ENCODE measurements around the gene PTCH1.
A peak's percentile ranks its signal among the peaks of the same experiment; 100 is the strongest.

The PTCH1 gene

GRCh38 chr9:95516734-95517558, at the start of gene PTCH1:
PTCH1 (minus strand) TSS chr9:95516971.
- DNase-seq = peak; percentile 66 to 67

DNA sequence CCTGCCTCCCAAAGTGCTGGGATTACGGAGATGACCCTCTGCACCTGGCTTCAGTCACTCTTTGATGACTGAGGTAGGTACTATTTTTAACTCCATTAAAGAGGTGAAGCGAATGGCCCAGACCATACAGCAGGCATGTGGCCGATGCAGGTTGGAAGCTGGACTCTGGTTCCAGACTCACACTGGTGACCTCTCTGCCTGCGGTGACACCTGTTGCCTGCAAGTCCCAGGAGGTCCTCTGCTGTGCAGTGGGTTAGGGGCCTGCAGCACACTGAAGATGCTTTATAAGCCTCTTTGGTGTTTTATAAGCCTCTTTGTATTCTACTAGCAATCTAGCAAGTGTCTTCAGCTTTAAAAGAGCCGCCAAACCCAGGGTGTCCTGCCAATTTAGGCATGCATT, 49.2 kb upstream of the PTCH1 start:
- DNase-seq = no peak

DNA sequence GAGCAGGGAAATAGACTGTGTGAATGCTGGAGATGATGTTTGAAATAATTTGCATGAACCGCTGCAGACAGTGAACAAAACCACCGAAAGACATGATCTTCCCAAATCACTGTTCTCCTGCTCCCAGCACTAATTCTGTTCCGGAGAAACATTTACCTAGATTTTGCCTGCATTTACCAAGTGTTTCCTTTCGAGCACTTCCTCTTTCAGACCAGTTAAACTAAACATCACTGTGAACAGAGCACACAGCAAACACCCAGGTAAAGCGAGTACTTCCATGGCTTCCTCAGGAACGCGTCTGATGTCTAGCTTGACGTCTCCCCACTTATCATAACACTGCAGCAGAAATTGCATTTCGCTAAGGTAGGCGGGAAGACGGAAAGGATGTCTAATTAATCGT, 45.1 kb upstream of the PTCH1 start:
- no peak for DNase-seq

GRCh38 chr9:95557142-95557541, 40.4 kb upstream of the PTCH1 start:
- no peak for DNase-seq

DNA sequence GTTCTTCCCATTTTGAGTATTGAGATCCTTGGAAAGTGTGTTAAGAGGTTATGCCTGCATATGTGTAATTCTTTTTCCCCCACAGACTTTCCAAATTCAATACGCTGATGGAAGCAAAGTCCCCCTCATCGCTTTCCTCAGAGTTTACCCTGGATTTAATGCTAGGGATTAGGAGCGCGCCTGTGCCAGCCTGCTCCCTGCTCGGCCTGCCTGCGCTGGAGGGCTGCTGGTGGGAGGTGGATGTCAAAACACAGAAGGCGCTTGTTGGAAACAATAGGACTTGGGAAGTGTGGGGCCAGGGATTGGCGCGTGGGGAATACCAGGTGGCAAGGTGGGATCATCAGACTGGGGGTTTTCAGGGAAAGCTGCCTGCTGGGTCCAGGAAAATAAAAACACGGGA, 39.8 kb upstream of the PTCH1 start:
- DNase-seq = no peak

DNA sequence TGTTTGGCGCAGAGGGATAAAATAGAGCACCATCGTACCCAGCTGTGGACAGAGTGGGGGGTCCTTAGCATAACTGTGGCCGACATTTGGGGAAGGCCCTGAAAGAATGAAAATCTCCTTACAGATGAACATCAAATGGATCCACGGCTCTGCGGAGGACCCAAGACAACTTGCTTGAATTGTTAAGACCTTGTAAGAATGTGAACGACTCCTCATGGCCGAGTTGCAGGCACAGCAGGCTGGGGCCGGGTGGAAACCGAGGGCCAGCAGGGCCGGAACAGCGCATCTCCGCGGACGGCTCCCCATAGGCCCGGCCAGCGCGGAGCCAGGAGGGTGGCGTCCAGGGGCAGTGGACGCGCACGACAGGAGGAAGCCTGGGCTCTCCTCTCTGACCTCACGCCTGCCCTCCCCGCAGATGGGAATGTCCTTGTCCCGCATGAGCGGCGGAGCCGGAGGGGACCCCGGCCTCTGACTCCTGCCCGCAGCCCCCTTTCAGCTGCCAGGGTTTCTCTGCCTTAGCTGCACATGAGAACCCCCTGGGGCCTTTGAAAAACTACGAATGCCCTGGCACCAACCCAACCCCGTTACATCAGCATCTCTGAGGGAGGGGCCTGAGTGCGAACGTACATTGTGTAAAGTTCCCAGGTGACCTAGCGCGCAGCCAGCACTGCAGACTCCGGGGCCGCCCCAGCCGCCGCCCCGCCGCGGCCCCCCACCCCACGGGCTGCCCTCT, 36.2 kb upstream of the PTCH1 start:
- peak in 1 of 2 experiments; percentile 40 for DNase-seq

GRCh38 chr9:95552255-95552654, 35.5 kb upstream of the PTCH1 start:
- no peak for DNase-seq

- no peak for DNase-seq
Measured at GRCh38 chr9:95551406-95551805, 34.6 kb upstream of the PTCH1 start.

- no peak for DNase-seq
Measured at GRCh38 chr9:95545831-95546567, 29.2 kb upstream of the PTCH1 start.

DNA sequence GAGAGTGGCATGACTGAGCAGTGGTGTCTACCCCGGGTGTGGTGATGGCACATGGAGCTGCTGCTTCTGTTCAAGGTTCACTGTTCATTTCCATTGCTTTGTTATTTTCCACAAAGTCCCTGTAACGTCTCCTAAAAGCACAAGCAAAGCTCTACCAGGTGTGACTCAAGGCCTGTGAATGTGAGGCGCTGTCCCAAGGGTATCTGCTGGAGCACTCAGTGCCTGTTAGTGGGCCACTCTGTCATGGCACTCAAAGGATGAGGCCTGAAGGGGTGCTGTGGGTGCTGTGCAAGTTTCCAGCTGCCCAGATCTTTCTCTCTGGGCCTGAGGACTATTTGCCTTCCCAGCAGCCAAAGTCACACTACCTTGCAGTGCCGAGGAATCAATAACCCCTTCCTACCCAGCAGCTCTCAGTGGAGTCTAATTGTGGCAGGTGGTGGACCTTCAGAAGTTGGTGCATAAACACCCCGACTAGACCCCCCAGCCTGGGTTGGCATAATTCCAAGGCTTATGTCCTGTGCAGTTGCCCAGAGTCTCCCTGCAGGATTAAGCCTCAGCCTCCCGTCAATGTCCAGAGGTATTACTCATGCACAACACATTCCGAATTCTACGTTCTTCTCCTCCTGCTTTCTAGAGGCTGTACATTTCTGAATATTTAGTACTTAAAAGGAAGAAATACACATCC, 17.4 kb upstream of the PTCH1 start:
- no peak for DNase-seq

DNA sequence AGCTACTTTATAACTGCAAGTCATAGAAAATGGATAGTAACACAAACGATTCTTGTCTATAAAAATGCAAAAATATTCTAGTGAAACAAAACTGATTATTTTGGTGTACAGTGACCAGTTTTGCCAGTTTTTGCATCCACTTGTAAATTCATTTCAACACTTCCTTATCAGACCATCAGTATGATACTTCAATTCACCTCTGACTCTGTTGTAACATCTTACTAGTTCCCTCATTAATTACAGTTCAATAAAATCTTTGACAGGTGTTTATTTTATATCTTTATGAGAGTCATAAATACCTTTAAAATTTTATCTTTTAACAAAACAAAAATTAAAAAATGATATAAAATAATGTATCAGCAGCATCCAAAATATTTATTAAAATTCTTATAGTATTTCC, 13.1 kb upstream of the PTCH1 start:
- DNase-seq = no peak

DNA sequence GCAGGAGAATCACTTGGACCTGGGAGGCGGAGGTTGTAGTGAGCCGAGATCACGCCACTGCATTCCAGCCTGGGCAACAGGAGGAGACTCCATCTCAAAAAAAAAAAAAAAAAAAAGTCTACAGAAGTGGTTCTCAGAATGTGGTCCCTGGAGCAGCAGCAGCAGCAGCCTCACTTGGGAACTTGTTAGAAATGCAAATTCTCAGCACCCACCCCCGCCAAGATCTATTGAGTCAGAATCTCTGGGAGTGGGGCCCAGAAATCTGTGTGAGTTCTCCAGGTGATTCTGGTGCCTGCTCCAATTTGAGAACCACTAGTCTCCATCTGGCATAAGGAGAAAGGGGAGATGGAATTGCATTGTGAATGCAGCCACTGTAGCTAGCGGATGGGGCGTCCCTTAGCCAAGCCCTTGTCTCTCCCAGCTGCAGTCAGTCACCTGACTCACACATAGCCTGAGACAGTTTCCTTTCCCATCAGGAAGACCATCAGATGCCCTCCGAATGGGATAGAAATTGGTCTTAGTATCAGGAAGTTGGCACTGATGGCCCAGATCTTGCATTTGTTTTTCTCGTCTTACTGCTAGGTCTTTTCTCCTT, 12.2 kb upstream of the PTCH1 start:
- no peak for DNase-seq

- no peak for DNase-seq
Measured at GRCh38 chr9:95522871-95523370, 6.2 kb upstream of the PTCH1 start.

- no peak for DNase-seq
Measured at GRCh38 chr9:95521699-95522098, 4.9 kb upstream of the PTCH1 start.

DNA sequence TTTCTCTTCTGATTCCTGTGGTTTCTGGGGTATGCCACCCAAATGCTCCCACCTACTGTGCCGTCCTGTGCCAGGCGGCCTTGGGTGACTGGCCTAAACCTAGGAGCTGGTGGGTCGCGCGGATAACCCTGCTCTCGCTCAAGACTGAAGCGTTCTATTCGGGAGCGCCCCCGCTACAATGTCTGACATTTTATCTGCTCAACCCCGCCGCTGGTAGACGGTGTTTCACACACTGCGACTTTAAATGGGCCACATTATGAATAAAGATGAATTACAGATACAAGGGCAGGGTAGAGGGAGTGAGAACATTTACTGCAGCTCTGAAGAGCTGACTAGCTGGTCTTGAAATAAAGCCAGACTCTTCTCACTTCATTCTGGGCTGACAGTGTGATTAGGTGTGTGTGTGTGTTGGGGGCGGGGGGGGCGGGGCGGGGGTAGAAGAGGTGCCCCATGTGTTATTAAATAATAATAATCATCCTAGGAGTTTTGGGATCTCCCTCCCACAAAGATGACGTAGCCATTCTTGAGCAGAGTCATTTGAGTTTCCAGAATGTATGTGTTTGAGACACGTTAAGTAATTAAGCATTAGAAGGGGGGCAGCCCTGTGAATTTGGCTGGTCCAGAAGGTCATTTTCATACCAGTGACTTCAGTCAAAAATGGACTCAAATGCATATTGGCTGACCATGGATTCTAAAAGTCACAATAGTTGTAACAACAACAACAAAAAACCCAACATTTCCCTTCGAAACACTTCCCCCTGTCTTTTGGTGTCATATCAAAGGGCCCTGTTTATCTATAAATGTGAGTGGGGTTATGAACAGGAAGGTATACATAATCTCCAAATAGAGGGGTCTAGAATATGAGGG, 1.0 kb upstream of the PTCH1 start:
- no peak for DNase-seq

DNA sequence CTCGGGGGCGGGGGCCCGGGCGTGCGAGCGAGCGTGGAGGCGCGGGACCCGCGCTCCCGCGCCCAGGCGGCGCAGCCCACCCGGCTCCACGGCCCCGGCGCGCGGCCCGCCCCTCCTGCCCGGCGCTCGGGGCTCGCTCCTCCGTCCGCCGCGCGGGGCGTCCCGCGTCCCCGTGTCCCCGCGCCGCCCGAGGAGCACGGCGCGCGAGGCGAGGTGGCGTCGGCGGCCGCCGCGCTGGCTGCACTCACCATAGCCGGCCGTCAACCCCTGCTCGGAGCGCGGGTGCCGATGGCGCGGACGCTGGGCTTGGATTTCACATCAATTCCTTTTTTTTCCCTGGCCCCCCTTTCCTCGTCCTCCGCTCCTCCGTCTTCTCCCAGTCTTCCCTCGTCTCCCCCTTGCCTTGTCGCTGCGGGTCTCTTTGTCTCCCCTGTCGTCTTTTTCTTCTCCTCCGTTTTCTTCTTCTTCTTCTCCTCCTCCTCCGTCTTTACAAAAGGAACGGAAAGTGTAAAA, 494 bp downstream of the PTCH1 start:
- DNase-seq = no peak

DNA sequence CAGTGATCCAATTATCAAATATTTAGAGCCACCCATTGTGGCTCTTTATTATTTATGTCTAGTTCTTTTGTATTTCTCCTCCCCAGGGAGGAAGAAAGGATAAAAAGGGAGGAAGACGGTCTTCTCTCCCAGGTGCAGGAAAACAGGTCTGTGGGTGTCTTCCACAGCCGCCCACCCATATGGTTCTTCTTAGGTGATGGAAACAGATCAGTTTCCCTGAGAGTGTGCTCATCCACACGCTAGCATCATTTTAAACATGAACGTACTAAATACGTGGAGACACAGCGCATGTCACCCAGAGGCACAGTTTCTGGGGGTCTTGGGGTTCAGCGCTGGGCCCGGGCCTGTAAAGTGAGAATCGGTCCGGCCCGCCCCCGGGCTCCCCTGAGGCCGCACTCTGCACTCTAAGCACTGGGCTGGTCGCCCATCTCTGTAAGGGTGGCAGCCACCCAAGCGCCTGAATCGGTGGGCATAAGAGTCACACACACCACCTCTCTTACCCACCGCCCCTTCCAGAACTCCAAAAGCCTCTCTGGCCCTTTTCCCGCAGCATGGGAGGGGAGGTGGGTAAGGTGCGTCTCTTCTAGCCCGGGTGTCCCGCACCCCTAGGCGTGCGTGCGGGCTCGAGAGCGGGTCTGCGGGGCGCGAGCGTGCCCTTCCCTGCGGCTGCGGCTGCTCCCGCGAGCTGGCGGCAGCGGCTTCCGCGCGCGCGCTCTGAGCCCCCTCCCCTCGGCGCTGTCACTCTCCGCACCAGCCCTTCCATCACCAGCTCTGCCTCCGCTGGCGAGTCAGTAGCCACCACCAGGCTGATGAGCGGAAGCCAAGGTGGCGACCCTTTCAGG, 1.3 kb downstream of the PTCH1 start:
- DNase-seq = peak; percentile 57 to 60

DNA sequence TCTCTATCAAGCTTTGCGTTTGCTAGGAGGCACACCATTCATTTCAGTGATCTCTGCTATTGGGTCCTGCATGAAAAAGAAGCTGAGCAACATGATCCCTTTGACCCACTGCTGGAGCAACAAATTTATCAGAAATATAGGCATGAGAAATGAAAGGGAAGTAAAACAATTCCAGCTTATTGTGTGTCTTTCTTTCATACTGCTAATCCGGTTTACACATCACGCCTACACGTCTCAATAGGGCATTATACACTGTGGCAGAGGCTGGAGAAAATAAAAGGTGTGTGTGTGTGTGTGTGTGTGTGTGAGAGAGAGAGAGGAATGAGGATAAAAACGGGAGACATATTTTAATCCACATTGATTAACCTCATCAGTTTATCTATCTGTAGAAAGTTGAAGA, 2.4 kb downstream of the PTCH1 start:
- DNase-seq = no peak

DNA sequence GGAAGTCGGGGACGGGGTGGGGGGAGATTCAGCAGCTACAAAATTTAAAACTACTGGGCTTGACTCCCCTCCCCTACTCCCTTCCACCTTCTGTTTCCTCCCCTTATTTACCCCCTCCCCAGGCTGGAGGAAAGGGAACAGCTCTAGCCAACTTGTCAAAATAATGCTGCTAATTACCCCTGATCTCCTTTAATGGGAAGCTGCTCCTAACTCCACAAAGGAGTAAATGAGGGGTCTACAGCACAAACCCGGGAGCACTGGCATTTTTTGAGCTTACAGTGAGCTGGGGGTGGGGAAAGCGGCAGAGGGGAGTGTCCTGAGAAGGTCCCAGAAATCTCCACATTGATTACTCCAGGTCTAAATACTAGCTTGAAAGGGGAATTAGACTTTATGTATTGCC, 3.1 kb downstream of the PTCH1 start:
- DNase-seq = no peak

- no peak for DNase-seq
Measured at GRCh38 chr9:95512709-95513095, 4.1 kb downstream of the PTCH1 start.

Data from activated T-cell treated with anti-CD3 and anti-CD28 coated beads, Interleukin-2, amount 50 U/mL, for 48 hours (primary cell).